ENCODE measurements around the gene TRIM51G.
"Not testable (repeated sequence)": the region's sequence is repeated elsewhere in the genome, so short reads cannot be mapped to it uniquely, and the experiment has no call there.

TRIM51G gene, protein sequence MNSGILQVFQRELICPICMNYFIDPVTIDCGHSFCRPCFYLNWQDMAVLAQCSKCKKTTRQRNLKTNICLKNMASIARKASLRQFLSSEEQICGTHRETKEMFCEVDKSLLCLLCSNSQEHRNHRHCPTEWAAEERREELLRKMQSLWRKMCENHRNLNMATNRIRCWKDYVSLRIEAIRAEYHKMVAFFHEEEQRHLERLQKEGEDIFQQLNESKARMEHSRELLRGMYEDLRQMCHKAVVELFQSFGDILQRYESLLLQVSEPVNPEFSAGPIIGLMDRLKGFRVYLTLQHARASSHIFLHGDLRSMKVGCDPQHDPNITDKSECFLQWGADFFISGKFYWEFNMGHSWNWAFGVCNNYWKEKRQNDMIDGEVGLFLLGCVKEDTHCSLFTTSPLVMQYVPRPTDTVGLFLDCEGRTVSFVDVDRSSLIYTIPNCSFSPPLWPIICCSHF

DNA sequence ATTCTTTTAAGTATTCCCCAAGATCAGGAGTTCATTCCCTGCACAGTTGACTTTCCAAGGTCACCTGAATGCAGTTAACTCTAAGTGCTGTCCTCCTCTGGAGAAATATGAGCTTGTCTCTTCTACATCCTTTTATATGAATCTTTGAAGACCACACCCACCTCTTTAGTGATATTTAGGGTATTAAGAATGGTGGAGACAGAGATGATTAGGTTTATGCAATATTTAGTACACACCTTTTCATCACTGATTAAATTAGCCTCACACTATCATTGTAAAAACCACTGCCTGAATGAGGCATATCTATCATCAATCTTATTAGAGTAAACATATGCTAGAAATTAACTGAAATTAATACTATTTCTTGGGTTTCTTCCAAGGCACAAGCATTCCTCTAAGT, at the start of gene TRIM51G:
Gene TRIM51G (minus strand): TSS at position 101 of the 400 bp plus-strand sequence. CDS start 2,190 bp downstream, outside the sequence.
- DNase-seq, result not testable (repeated sequence)

DNA sequence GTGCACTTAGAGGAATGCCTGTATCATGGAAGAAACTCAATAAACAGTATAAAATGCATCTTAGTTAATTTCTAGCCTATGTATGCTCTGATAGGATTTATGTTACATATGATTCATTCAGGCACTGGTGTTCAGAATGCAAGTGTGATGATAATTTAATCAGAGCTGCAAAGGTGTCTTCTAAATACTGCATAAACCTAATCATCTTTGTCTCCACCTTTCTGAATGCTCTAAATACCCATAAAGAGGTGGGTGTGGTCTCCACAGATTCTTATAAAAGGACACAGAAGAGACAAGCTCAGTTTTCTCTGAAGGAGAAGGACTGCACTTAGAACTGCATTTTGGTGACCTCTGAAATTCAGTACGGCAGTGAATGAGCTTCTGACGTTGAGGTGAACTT, 44.8 kb upstream of the TRIM51G start, which contains the start of gene TRIM49B:
Gene TRIM49B (plus strand): TSS at position 301 of the 400 bp plus-strand sequence. CDS start 2,777 bp downstream, outside the sequence.
- DNase-seq, result not testable (repeated sequence)

DNA sequence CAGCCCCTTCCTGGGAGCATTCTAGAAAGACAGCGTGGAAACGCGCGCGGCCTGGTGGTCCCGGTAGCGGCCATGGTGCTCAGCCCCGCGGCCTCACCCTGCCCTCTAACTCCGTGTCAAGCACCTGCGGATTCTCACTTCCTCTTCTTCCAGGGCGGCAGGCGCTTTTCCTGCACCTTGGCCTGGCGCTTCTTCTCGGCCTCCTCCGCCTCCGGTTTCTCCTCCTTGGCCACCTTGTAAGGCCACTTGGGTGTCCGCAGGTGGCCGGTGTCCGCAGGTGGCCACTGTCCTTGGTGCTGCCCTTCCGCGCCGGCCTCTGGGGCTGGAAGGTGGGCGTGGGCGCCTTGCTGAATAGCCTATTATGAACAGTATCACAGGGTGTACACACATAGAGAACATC, 15.1 kb downstream of the TRIM51G start:
- not testable (repeated sequence) for DNase-seq

- DNase-seq, result not testable (repeated sequence)
Measured at GRCh38 chr11:48955315-48956049, 28.2 kb downstream of the TRIM51G start.

DNA sequence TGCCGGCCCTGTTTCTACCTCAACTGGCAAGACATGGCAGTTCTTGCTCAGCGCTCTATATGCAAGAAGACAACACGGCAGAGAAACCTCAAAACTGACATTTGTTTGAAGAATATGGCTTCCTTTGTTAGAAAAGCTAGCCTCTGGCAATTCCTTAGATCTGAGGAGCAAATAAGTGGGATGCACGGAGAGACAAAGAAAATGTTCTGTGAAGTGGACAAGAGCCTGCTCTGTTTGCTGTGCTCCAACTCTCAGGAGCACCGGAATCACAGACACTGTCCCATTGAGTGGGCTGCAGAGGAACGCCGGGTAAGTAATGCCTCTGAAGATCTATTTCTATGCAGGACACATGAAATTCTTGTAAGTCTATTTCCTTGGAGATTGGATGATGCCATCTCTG, 37.9 kb downstream of the TRIM51G start:
- DNase-seq, result not testable (repeated sequence)
